Measurements from ENCODE around the gene ATP2A1.

- TF ChIP-seq JUN (IDR thresholded peaks at IDR 0.05): no peak
- no peak for TF ChIP-seq CHD2 (IDR thresholded peaks at IDR 0.05; ENCODE audit: low read length, partially characterized antibody)
- no peak for TF ChIP-seq BCL3 (IDR thresholded peaks at IDR 0.05)
- no peak for TF ChIP-seq POLR2A (IDR thresholded peaks at IDR 0.05; ENCODE audit: low read length)
- TF ChIP-seq, protein P1, sequence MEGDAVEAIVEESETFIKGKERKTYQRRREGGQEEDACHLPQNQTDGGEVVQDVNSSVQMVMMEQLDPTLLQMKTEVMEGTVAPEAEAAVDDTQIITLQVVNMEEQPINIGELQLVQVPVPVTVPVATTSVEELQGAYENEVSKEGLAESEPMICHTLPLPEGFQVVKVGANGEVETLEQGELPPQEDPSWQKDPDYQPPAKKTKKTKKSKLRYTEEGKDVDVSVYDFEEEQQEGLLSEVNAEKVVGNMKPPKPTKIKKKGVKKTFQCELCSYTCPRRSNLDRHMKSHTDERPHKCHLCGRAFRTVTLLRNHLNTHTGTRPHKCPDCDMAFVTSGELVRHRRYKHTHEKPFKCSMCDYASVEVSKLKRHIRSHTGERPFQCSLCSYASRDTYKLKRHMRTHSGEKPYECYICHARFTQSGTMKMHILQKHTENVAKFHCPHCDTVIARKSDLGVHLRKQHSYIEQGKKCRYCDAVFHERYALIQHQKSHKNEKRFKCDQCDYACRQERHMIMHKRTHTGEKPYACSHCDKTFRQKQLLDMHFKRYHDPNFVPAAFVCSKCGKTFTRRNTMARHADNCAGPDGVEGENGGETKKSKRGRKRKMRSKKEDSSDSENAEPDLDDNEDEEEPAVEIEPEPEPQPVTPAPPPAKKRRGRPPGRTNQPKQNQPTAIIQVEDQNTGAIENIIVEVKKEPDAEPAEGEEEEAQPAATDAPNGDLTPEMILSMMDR (IDR thresholded peaks at IDR 0.05): no peak
- TF ChIP-seq SMC3 (IDR thresholded peaks at IDR 0.05): no peak
- no peak for TF ChIP-seq MAX (IDR thresholded peaks at IDR 0.05)
- TF ChIP-seq HOXB5 (CRISPR knock-in tag; IDR thresholded peaks at IDR 0.05): no peak
- no peak for TF ChIP-seq PBX3 (IDR thresholded peaks at IDR 0.05)
- no peak for TF ChIP-seq E2F6 (IDR thresholded peaks at IDR 0.05; ENCODE audit: borderline replicate concordance, low read depth)
- no peak for TF ChIP-seq MYC (IDR thresholded peaks at IDR 0.05; ENCODE audit: borderline replicate concordance, low read length)
These were observed 27.6 kb downstream of the ATP2A1 start for GRCh38 chr16:28905800-28906372.
